Panc1 (cell line): ENCODE results near the gene ZNF212. TPM values are rescaled to one million over a fixed set of nuclear protein-coding genes. Genes with fewer than 3 reads are reported as not detected.
A peak's percentile ranks its signal among the peaks of the same experiment; 100 is the strongest.

Experiments
- ATAC-seq: fragments of 200-7000 bp; cut with Tn5 transposase; 2 replicates; pipeline ENCODE4 v1.9.1; 2020; ENCODE audit warnings: mild to moderate bottlenecking, moderate library complexity
- BruUV-seq: library from RNA; stranded (reverse); fragments of 400-500 nt; replicated peaks from 2 replicates; lab custom pipeline; 2021; lab: Mats Ljungman, UMichigan
- CTCF ChIA-PET: fragments of 300-600 bp; sonication (Branson Sonifier 250); formaldehyde crosslinking; loops from one replicate; lab custom pipeline; 2022; ENCODE audit warnings: antibody characterized with exemption; lab: Charles Lee
- POLR2A ChIA-PET: fragments of 300-600 bp; sonication (Branson Sonifier 250); formaldehyde crosslinking; loops from one replicate; lab custom pipeline; 2022; ENCODE audit warnings: antibody characterized with exemption; lab: Charles Lee
- DNase-seq: peaks from one replicate; pipeline ENCODE4 v3.0.0-alpha.2; 2010; ENCODE audit warnings: low read depth, low spot score
- H3K27ac ChIP-seq: 2 replicates; pipeline ENCODE4 v1.5.1; 2011; ENCODE audit warnings: mild to moderate bottlenecking, low read length, inconsistent platforms
- H3K27me3 ChIP-seq: fragments of 200-500 bp; sonication (Bioruptor generic); 2 replicates; pipeline ENCODE4 v1.6.0; 2014; ENCODE audit warnings: low read length, inconsistent platforms; ENCODE audit not compliant: control insufficient read depth, insufficient read depth
- H3K36me3 ChIP-seq: fragments of 200-500 bp; sonication (Bioruptor generic); 2 replicates; pipeline ENCODE4 v1.5.1; 2014; ENCODE audit warnings: inconsistent platforms, mild to moderate bottlenecking, low read length, moderate library complexity; ENCODE audit not compliant: control insufficient read depth, insufficient read depth
- H3K4me1 ChIP-seq: 2 replicates; pipeline ENCODE4 v1.5.1; 2011; ENCODE audit warnings: inconsistent platforms, mild to moderate bottlenecking, low read length, moderate library complexity; ENCODE audit not compliant: control insufficient read depth, insufficient read depth
- H3K4me3 ChIP-seq, 2 experiments: 2 replicates each; pipeline ENCODE4 v1.5.1; 2011 to 2012; ENCODE audit warnings: low read depth in 2 of 2, low read length in 2 of 2, mild to moderate bottlenecking in 2 of 2, inconsistent platforms in 1 of 2, moderate library complexity in 1 of 2
- H3K9me3 ChIP-seq: fragments of 200-500 bp; sonication (Bioruptor generic); 2 replicates; pipeline ENCODE4 v1.5.1; 2014; ENCODE audit warnings: low read depth, mild to moderate bottlenecking, inconsistent platforms, low read length, moderate library complexity; ENCODE audit not compliant: control insufficient read depth, insufficient read depth
- POLR2AphosphoS5 ChIP-seq: IDR thresholded peaks from 2 replicates; pipeline ENCODE4 v1.6.1; 2012; ENCODE audit warnings: mild to moderate bottlenecking, low read depth, low read length, moderate library complexity
- SIN3A ChIP-seq: IDR thresholded peaks from 2 replicates; pipeline ENCODE4 v1.6.1; 2012; ENCODE audit warnings: low read depth, mild to moderate bottlenecking, low read length, moderate library complexity, borderline replicate concordance; ENCODE audit not compliant: insufficient read depth
- TCF7L2 ChIP-seq: IDR thresholded peaks from 2 replicates; pipeline ENCODE4 v1.6.1; 2011; ENCODE audit warnings: mild to moderate bottlenecking, low read depth, low read length, inconsistent platforms
- in situ Hi-C: cut with HindIII; loops from 2 replicates; pipeline ENCODE4 v1.10.0; 2016; ENCODE audit warnings: low sequenced_read_pairs, low pct_unique_long_range_greater_than_20kb
- intact Hi-C: fragments of 100-400 bp; cut with micrococcal nuclease; formaldehyde crosslinking; loops from one replicate; pipeline ENCODE4 v1.10.0; 2022; ENCODE audit not compliant: unreplicated experiment
- total RNA-seq: library from RNA; stranded (reverse); gene quantifications from one replicate; pipeline ENCODE4 v1.2.1, GENCODE V29; 2021; ENCODE audit not compliant: unreplicated experiment
- TF ChIP-seq, protein P1 (sequence below): fragments of 450-650 bp; IDR thresholded peaks from 2 replicates; pipeline ENCODE4 v1.5.1; 2017; ENCODE audit warnings: mild to moderate bottlenecking
- TF ChIP-seq, protein P2 (sequence below), 2 experiments: IDR thresholded peaks; 2 replicates each; pipeline ENCODE4 v1.6.1; 2011 to 2012; ENCODE audit warnings: low read depth in 2 of 2, control low read depth in 1 of 2, low read length in 1 of 2, mild to moderate bottlenecking in 1 of 2, moderate library complexity in 1 of 2; ENCODE audit not compliant: insufficient read depth in 1 of 2

Gene ZNF212
- total RNA-seq, 1 experiment from 2014 or later = 11.3 TPM

DNA sequence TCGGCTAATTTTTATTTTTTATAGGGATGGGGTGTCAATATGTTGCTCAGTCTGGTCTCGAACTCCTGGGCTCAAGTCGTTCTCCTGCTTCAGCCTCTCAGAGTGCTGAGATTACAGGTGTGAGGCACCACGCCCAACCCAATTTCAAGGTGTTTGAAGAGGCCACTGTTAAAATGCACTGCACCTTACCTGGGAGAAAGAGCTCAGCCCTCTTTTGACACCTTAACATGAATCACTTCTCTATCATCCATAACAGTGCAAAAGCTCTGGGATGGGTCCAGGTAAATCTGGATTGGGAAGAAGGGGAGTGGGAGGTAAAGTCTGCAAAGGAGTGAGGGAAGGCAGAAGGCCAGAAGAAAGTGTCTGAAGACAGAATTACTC is 44.7 kb upstream of the ZNF212 start:
- Histone ChIP-seq H3K27ac (peak overlapping the region; percentile 81), H3K4me3 (peak overlapping the region; percentile 81 to 93), H3K36me3 (peaks cover 7% of the 10 kb centered on the region), H3K27me3 (no peaks in the 10 kb centered on the region), H3K4me1 (peaks cover 9% of the 10 kb centered on the region), H3K9me3 (no peaks in the 10 kb centered on the region)
- ATAC-seq (no peak), DNase-seq (no peak)
- CTCF ChIA-PET = interaction anchor here (0.6 to 1.0 kb wide), 2 partner anchors 18 to 67 kb away, joined by 4 to 11 read pairs; no protein-coding TSS in a partner anchor
- intact Hi-C loops = no loop called here
- in situ Hi-C loops = no loop called here
- BruUV-seq = no TSS peak
- POLR2A ChIA-PET = no interaction called here
- TF ChIP-seq, protein P1, sequence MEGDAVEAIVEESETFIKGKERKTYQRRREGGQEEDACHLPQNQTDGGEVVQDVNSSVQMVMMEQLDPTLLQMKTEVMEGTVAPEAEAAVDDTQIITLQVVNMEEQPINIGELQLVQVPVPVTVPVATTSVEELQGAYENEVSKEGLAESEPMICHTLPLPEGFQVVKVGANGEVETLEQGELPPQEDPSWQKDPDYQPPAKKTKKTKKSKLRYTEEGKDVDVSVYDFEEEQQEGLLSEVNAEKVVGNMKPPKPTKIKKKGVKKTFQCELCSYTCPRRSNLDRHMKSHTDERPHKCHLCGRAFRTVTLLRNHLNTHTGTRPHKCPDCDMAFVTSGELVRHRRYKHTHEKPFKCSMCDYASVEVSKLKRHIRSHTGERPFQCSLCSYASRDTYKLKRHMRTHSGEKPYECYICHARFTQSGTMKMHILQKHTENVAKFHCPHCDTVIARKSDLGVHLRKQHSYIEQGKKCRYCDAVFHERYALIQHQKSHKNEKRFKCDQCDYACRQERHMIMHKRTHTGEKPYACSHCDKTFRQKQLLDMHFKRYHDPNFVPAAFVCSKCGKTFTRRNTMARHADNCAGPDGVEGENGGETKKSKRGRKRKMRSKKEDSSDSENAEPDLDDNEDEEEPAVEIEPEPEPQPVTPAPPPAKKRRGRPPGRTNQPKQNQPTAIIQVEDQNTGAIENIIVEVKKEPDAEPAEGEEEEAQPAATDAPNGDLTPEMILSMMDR = no peak
- TF ChIP-seq POLR2AphosphoS5 (no peak), SIN3A (no peak), TCF7L2 (no peak)

DNA sequence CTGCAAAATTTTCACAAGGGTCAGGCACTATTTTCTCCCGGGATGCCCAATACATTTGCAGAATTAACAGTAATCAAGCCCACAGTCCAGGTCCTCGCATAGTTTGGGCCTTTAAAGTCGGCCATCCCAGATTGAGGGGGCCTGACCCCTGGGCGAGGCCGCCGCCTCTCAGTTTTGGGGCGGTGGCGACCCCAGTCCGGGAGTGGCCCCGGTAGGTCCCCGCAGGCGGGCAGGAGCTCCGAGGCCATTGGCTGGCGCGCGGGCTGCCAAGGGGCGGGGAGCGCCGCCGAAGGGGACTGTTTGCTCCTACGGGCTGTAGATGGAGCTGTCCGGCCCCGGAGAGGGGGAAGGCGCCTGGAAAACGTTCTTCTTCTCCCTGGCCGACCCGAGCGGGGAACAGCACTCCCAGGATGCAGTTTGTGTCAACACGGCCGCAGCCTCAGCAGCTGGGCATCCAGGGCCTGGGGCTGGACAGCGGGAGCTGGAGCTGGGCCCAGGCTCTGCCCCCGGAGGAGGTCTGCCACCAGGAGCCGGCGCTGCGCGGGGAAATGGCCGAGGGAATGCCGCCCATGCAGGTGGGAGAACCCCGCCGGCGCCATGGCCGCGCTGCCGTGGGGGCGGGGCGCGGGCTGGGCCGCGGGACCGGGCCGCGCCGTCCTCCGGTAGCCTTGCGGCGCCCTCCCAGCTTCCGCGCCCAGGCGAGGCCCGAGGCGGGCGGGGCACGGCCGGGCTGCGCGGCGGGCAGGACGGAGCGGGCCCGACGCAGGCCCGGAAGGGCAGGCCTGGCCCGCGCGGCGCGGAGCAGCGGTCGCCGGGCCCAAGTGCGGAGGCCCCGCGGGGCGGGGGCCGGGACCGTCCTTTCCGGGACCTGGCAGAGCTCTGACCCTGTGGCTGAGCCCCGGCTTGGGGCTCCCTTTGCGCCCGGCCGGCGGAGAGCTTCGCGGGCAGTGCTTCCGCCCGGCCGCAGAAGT is 44.0 kb upstream of the ZNF212 start, which contains the start of gene ZNF282:
Gene ZNF282 (plus strand): TSS at position 367 of the 971 bp plus-strand sequence. CDS start 44 bp downstream, at position 411.
- Histone ChIP-seq H3K27ac (peak within 1 kb of the TSS; percentile 93), H3K4me1 (peaks cover 9% of the 10 kb centered on the region), H3K4me3 (peak within 1 kb of the TSS; percentile 93 to 98), H3K27me3 (no peaks in the 10 kb centered on the region), H3K9me3 (no peaks in the 10 kb centered on the region), H3K36me3 (peaks cover 7% of the 10 kb centered on the region)
- TF ChIP-seq POLR2AphosphoS5 (peak; percentile 82), TCF7L2 (peak; percentile 48; the same call in 1 of the 2 replicates), SIN3A (peak; percentile 60; the same call in 1 of the 2 replicates)
- TF ChIP-seq, protein P1 = peak; percentile 90
- TF ChIP-seq, protein P2, sequence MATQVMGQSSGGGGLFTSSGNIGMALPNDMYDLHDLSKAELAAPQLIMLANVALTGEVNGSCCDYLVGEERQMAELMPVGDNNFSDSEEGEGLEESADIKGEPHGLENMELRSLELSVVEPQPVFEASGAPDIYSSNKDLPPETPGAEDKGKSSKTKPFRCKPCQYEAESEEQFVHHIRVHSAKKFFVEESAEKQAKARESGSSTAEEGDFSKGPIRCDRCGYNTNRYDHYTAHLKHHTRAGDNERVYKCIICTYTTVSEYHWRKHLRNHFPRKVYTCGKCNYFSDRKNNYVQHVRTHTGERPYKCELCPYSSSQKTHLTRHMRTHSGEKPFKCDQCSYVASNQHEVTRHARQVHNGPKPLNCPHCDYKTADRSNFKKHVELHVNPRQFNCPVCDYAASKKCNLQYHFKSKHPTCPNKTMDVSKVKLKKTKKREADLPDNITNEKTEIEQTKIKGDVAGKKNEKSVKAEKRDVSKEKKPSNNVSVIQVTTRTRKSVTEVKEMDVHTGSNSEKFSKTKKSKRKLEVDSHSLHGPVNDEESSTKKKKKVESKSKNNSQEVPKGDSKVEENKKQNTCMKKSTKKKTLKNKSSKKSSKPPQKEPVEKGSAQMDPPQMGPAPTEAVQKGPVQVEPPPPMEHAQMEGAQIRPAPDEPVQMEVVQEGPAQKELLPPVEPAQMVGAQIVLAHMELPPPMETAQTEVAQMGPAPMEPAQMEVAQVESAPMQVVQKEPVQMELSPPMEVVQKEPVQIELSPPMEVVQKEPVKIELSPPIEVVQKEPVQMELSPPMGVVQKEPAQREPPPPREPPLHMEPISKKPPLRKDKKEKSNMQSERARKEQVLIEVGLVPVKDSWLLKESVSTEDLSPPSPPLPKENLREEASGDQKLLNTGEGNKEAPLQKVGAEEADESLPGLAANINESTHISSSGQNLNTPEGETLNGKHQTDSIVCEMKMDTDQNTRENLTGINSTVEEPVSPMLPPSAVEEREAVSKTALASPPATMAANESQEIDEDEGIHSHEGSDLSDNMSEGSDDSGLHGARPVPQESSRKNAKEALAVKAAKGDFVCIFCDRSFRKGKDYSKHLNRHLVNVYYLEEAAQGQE (IDR thresholded peaks at IDR 0.05; ENCODE audit: insufficient read depth in 1 of 2, low read depth in 2 of 2, low read length in 1 of 2) = peak in 1 of 2 experiments; percentile 31; a peak in 2 of 4 replicates
- DNase-seq (peak; percentile 67), ATAC-seq (peak; percentile 96)
- BruUV-seq = no TSS peak
- intact Hi-C loops = no loop called here
- ChIA-PET POLR2A (interaction anchor here (0.5 kb wide), 2 partner anchors 43 to 519 kb away, joined by 3 to 4 read pairs; a partner anchor contains a TSS), CTCF (interaction anchor here (0.5 to 1.0 kb wide), 3 partner anchors 18 to 66 kb away, joined by 4 to 11 read pairs (median 6); no protein-coding TSS in a partner anchor)
- in situ Hi-C loops = no loop called here
